GM18498 (cell line): ENCODE results near the gene FGD2.

Experiments
- ATAC-seq: cut with Tn5 transposase; IDR thresholded peaks from one replicate; pipeline ENCODE4 v1.9.1; 2021; ENCODE audit warnings: mild to moderate bottlenecking, moderate library complexity; ENCODE audit not compliant: unreplicated experiment

FGD2 gene

DNA sequence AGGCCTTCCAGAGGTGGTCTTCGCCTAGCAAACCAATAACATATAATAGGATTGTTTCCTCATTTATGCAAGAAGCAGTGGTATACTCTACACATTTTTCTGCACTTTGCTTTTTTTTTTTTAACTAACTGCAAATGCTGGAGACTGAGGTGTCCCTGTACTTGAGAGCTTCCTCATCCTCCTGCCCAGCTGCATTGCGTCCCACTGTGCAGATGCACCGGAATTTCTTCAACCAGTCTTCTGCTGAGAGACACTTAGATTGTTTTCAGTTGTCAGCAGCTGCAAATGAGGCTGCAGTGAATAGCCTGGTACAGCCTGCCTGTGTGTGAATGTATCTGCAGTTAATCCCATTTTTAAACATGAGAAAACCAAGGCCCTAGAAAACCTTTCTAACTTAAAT is 11.5 kb downstream of the FGD2 start:
- ATAC-seq: no peak

DNA sequence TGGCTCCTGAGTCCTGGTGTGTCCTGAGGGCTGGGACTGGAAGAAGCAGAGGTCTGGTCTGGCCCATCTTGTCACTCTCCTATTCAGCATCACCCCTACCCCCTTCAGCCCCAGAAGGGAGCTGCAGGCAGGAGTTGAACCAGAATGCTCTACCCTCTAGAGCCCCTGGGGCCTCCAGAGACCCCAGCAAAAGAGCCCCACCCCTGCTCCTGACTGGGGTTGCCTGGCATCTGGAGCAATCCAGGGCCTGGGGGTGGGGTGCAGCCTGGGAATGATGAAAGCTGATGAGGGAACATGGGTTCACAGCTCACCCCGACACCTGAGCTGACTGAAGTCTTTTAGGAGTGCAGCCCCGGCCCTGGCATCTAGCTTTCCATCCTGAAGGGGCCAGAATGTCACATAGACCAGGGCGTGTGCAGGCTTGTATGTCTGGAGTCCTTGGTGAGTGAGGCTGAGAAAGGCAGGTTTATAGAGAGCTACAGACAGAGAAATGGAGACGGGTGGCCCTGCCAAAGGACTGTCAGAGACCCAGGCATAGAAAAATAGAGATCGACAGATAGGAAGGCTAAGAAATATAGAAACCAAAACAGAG is 12.2 kb downstream of the FGD2 start:
- no peak for ATAC-seq

DNA sequence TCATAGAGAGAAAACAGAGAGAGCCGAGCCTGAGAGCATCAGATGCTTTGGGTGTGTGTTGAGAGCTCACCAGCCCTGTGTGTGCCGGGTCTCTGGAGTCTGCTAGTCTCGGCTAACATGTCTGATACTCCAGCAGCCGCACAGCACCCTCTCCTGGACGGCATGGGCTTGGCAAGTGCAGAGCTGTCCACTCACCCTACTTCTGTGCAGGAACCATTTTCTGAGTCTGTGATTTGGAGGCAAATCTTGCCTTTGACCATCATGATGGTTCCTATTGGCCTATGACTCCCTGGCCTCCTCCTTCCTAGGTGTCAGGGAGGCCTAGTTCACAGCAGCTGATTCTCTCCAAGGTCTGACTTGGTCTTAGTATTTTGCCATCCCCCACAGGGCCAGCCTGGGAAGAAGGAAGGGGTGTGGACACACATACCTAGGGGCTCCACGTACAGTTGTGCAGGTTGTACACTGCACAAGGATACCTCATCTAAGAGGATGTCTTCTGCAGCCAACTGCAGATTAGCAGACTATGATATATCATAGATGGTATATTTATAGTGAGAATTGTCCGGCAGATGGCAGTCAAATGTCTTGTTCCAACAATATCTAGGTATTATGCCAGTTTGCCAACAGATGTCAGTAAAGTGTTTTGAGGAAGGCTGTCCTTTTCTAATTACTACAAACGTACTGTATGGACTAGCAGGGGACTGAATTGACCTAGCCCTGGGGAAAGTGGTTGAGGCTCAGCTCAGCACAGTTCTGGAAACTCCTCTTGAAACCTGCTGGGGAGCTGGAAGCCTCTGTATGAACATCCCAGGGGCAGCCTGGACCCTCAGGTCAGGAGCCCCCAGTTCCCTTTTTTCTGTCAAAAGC is 13.0 kb downstream of the FGD2 start:
- ATAC-seq: peak; percentile 94

DNA sequence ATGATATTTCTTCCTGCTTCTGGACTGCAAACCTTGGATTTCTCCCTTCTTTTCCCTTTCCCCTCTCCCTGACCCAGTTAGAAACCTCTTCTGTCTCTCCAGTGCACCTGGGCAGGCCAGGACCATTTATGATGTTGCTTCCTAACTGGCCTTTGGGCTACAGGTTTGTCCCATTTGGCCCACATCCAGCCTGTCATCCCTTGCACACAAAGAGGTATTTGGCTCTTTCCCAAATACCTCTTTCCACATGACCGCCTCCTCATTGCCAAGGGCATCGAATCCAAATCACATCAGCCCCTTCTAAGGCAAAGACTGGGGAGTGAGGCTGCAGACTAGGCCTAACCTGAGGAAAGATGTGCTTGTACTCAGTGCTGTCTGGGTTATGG is 13.6 kb downstream of the FGD2 start:
- no peak for ATAC-seq

DNA sequence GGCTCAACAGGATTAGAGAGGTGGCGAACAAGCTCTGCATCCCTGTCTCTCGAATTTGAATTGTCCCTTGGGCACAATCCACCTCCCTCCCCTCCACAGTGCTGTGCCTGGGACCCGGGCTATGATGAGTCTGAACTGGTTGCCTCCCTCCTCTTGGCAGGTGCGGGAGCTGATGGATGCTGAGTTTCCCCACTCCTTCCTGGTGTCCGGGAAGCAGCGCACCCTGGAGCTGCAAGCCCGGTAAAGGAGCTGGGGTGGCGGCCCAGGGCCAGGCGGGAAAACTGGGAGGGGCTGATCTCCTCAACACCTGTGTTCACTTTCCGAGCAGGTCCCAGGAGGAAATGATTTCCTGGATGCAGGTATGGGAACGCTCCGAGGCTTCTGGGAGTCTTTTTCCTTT is 14.9 kb downstream of the FGD2 start:
- no peak for ATAC-seq

DNA sequence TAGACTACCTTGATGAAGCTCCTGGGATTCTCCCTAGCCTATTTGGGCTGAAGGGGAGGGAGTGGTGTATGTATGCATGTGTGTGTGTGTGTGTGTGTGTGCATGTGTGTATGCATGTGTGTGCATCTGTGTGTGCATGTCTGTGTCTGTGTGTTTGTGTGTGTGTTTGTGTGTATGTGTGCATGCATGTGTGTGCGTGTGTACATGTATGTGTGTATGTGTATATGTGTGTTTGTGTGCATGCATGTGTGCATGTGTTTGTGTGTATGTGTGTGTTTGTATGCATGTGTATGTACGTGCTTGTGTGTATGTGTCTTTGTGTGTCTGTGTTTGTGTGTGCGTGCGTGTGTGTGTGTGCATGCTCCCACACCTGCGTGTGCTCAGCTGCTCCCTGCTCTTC is 15.4 kb downstream of the FGD2 start:
- no peak for ATAC-seq

DNA sequence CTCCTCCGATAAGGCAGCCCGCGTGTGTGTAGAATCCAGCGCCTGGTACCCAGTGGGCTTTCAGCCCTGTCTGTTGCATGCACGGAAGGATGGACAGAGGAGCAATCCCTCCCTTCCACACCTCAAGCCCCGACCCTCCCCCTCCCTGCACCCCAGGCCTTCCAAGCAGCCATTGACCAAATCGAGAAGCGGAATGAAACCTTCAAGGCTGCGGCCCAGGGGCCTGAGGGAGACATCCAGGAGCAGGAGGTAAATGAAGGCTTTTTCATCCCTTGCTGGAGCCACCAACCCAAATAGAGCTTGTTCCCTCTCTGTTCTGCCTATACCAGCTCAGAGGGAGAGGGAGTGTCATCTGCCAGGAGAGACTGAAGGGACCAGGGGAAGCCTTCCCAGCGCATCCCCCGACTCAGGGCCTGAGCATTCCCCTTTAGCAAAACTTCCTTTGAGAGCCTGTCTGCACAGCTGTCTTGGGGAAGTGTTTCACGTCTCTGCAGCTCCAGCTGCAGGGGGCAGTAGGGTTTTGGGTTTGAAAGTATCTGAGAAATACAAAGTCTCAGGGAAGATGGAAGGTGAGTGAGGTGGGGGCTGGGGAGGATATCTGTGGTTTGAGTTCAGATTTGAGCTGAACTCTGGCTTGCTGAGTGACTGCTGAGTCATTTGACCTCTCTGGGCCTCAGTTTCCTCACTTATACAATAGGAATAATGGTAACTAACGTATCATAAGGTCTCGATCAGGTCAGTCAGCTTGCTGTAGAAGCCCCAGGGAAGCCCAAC is 16.1 kb downstream of the FGD2 start:
- no peak for ATAC-seq

DNA sequence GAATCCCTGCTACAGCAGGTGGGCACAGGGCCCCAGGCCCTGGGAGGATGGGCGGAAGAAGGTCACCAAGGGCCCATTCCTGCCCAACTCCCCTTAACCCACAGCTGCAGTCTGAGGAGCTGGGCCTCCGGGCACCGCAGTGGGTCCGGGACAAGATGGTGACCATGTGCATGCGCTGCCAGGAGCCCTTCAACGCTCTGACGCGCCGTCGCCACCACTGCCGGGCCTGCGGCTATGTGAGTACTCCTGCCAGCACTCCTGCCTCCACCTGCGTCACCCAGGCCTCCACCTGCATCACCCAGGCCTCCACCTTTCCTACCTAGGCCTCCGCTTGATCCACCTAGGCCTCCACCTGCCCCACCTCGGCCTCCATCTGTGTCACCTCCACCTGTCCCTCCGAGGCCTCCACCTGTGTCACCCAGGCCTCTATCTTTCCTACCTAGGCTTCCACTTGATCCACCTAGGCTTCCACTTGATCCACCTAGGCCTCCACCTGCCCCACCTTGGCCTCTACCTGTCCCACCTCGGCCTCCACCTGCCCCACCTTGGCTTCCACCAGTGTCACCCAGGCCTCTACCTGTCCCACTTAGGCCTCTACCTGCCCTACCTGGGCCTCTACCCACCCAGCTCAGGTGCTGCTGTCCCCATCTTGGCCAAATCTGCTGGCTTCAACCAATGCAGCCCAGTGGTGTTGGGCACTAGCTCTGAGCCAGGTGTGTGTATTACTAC is 16.8 kb downstream of the FGD2 start:
- ATAC-seq: no peak

DNA sequence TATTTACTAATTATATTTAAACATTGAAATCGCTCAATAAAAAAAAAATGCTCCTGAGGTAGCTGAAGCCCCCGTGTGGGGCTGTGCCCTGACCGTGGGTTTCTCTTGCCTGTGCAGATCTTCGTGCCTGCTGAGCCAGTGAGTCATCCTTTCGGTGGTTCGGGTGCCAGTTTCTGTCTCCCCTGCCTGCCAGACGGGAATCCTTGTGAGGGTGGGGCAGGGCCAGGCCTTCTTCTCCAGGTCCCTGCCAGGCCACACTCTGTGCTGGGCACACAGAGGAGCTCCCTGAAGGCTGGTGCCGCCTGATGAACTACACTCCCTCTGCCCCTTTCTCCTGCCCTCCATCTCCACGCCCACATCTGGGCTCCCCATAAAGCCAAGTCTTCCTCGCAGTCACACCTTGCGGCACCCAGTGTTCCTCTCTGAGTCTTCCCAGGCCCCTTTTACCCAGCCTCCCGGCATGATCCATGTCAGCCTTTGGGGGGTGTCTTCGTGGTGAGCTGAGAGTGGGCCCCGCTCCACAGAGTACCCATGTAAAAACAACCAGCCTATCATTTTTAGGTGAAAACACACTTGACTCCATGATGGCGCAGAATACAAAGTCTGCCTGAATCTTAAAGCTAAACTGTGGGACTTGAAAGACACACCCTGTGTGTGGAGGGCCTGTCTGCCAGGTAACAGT is 19.3 kb downstream of the FGD2 start:
- ATAC-seq: no peak

DNA sequence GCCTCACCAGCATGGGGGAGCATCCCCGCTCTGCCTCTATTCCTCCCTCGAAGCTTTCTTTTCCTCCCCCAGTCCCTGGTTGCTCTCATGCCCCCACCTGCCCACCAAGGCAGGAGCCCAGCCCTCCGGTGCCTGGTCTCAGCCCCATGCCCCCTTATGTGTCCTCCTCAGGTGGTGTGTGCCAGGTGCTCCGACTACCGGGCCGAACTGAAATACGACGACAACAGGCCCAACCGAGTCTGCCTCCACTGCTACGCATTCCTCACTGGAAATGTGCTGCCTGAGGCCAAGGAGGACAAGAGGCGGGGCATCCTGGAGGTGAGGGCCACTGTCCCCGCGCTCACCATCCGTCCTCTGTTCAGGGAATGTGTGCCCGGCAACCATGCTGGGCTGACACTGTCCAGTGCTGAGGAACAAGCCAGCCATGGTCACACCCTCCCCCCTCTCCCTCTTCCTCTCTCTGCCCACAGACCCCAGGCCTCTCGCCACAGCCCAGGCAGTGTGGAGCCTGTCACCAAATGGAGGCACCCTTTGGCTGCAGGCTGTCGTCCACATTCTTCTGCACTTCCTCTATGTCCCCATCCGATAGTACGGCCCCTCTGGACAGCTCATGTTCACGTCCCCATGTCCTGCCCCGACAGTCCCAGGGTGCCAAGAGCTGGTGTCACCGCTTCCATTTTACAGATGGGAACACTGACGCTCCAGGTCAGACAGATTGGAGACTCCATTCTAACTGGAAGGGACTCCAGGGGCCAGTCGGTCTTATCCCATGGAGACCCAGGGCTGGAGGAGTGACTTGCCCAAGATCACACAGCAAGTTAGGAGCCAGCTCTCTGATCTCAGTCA is 20.4 kb downstream of the FGD2 start:
- no peak for ATAC-seq

DNA sequence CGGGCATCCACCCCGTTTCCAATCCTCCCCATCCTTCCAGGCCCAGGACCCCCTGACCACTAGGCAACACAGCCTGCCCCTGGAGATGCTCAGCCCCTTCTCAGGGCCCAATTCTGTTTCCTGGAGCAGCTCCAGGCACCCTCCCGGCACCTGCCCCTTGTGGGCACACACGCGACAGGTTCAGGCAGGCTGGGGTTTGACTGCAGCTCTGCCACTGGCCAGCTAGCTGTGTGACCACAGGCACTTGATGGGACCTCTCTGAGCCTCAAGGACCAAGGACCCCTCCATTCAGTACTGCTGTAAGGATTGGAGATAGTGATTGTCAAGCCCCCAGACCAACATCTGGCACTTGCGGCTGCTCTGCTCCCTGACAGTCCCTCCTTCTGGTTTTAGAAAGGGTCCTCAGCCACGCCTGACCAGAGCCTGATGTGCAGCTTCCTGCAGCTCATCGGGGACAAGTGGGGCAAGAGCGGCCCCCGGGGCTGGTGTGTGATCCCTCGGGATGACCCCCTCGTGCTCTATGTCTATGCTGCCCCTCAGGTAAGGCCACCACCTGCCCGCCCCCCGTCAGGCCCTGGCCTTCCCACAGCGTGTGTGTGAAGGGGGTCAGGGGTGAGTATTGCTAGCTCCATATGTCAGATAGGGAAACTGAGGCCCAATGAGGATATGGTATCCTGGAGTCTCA is 21.7 kb downstream of the FGD2 start:
- ATAC-seq: no peak

DNA sequence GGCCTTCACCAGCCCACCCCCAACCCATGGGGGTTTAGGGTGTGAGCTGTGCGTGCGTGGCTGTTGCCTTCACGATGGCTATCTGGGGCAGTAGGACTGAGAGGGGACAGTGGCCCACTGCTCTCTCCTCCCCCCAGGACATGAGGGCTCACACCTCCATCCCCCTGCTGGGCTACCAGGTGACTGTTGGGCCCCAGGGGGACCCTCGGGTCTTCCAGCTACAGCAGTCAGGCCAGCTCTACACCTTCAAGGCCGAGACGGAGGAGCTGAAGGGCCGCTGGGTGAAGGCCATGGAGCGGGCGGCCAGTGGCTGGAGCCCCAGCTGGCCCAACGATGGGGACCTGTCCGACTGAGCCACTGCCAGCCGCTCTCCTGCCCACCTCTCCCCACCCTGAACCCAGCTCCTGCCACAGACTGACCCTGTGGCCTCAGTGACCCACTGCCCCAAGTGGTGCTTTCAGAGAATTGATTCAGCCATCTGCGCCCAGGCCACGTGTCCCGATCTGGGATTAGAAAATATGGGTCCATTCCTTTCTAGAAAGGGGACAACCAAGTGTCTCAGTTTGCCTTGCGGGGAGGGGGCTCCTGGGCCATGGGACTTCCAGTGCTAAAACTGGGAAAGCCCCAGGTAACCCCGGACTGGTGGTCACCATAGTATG is 22.5 kb downstream of the FGD2 start:
- no peak for ATAC-seq

DNA sequence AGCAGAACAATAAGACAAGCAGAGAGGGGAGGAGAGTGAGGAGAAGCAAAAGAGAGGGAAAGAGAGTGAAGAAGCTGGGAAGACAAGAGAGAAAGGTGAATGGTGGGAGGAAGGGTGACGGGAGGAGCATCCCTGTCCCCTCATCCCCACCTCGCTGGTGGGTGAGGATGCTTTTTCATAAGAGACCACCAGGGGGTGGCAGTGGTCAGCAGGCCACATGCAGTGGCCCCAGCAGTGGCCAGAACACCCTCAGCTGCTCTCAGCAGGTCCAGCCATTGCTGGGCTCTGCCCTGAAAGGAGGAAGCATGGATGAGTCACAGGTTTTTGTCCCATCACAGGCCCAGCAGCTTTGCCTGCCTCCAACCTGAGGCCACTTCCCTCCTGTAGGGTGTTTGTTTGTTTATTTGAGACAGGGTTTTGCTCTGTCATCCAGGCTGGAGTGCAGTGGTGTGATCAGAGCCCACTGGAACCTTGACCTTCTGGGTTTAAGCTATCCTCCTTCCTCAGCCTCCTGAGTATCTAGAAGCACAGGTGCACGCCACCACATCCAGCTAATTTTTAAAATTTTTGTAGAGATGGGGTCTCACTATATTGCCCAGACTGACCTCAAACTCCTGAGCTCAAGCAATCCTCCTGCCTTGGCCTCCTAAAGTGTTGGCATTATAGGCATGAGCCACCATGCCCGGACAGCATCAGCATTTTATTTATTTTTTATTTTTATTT is 24.0 kb downstream of the FGD2 start:
- no peak for ATAC-seq

DNA sequence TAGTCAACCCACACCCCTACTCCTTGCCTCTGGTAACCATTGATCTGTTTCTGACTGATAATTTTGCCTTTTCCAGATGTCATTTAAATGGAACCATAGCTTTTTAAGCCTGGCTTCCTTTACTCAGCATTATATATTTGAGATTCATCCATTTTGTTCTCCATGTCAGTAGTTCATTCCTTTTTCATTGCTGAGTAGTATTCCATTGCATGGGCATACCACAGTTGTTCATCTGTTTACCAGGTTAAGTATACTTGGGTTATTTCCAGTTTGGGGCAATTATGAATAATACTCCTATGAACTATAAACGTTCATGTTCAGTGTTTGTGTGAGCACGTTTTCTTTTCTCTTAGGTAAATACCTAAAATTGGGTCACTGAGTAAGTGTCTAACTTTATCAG is 25.1 kb downstream of the FGD2 start:
- no peak for ATAC-seq

DNA sequence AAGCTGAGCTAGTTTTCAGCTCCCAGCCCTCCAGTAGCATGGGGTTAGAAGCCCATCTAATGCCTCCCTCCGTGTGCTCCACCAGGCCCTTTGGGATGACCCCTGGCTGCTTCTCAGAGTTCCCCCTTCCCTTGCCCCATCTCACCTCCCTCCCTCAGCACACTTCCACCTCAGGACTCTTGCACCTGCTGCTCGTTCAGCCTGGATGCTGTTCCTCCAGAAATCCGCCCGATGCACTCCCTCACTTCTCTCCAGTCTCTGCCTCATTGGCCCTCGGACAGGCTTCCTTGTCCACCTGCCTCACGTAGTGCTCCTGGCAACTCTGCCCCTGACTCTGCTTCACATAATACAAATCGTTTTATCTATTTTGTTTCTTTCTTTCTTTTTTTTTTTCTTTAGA is 26.8 kb downstream of the FGD2 start:
- ATAC-seq: no peak

DNA sequence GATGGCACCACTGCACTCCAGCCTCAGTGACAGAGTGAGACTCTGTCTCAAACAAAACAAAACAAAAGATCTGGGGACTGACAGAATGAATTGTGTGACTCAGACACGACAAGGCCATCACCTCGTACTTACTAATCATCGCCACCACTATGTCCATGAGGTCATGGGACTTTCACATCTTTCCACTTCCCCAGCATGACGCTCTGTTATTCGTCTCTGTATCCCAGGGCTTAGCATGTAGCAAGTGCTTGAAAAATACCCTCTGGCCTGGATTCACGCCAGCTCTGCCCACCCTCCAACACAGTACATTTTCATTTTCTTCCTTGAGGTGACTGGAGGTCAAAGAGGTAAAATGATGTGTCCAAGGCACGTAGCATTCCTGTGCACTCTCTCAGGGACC is 27.8 kb downstream of the FGD2 start:
- ATAC-seq: peak; percentile 52

DNA sequence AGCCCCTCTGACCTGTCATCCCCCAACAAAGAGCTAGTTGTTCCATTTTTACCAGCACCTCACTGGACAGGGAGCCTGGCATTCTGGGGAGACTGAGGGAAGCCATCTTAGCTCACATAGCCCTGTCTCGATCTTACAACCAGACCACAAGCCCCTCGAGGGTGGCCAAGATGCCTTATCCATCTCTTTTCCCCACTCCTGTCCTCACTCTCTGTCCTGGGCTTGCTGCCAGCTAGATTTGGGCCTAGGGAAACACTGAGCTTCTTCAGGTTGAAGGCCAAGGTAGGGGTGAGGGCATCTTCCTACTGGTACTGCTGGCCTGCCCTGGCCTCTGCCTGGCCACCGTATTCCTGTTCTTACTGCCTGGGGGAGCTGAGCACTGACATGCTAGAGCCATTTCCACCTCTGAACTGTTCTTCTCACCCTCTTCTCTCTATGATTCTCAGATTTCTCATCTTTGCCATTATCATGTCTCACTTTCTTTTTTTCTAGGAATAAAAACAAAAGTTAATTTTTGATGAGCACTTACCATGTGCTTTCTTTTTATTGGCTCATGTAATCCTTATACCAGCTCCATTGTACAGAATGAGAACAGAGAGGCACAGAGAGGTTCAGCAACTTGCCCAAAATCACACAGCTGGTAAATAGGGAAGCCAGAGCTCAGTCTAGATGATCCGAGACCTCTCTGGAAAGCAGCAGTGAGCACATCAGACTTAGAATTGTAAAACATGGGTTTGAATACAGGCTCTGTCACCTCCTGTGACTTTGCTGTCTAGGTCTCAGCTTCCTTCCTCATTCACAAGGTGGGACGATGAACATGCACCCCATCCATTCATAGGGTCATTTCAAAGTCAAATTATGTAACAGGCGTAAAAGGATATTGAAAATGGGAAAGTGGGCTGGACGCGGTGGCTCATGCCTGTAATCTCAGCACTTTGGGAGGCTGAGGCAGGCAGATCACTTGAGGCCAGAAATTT is 28.7 kb downstream of the FGD2 start:
- no peak for ATAC-seq
